ENCODE data around the gene SMC5.

- TF ChIP-seq CTCF (IDR thresholded peaks at IDR 0.05; ENCODE audit: low read depth, low read length) = no peak
- no peak for TF ChIP-seq EZH2phosphoT487 (IDR thresholded peaks at IDR 0.05; ENCODE audit: low read depth)
These were observed 93.6 kb downstream of the SMC5 start for GRCh38 chr9:70352356-70352755.
